ENCODE results near the gene ICAM3.

ICAM3 gene

DNA sequence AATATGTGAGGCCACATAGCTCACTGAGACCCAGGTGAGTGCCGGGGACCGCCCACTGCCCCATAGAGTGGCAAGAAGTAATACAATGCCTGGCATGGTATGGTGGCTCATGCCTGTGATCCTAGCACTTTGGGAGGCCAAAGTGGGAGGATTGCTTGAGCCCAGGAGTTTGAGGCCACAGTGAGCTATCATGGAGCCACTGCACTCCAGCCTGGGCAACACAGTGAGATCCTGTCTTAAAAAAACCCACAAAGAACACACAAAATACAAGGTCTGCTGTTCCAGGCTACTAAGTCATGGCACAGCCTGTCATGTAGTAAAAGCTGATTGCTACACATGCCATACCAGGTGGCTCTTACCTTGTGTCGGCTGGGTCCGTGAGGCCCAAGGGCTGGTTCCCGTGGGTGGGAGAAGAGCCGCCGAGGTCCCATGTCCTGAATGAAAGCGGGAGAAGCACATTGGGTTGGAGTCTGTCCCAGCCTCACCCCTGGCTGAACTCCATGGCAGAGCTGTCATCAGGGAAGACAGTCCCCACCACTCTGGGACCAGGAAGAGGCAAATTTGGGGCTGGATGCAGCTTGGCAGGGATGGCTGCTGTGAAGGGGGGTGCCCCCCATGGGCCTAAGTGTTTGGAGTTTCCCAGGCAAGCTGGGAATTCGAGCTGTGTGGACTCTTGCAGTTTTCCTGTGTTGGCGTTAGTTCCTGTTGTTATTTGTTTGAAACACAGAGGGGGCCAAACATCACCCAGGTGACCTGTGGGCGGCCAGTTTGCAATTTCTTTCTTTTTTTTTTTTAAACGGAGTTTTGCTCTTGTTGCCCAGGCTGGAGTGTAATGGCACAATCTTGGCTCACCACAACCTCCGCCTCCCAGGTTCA is 20.4 kb downstream of the ICAM3 start:
- DNase-seq (ENCODE audit: low spot score): no peak

GRCh38 chr19:10317857-10318462 is 21.5 kb downstream of the ICAM3 start:
- DNase-seq (ENCODE audit: low spot score): no peak

GRCh38 chr19:10317045-10317856 is 22.2 kb downstream of the ICAM3 start:
- DNase-seq (ENCODE audit: low spot score): no peak

- no peak for DNase-seq (ENCODE audit: low spot score)
Measured at GRCh38 chr19:10316229-10317044, 23.0 kb downstream of the ICAM3 start.

GRCh38 chr19:10315335-10316214 is 23.8 kb downstream of the ICAM3 start, which contains the start of gene FDX2:
Gene FDX2, minus strand, starts transcription at chr19:10316015. Its CDS starts 19 bp downstream, at chr19:10315996.
- DNase-seq (ENCODE audit: low spot score): peak; percentile 82

- no peak for DNase-seq (ENCODE audit: low spot score)
Measured at GRCh38 chr19:10309423-10309822, 30.0 kb downstream of the ICAM3 start, which contains the start of gene ZGLP1. Gene ZGLP1, minus strand, starts transcription at chr19:10309815.

- DNase-seq (ENCODE audit: low spot score): no peak
Measured at GRCh38 chr19:10306327-10306726, 33.1 kb downstream of the ICAM3 start.

- DNase-seq (ENCODE audit: low spot score): peak; percentile 62
Measured at GRCh38 chr19:10305139-10305806, 34.2 kb downstream of the ICAM3 start.

GRCh38 chr19:10299545-10300458 is 39.6 kb downstream of the ICAM3 start:
- no peak for DNase-seq (ENCODE audit: low spot score)

GRCh38 chr19:10295847-10296591 is 43.4 kb downstream of the ICAM3 start:
- no peak for DNase-seq (ENCODE audit: low spot score)

GRCh38 chr19:10295305-10295846 is 44.0 kb downstream of the ICAM3 start:
- DNase-seq (ENCODE audit: low spot score): no peak

DNA sequence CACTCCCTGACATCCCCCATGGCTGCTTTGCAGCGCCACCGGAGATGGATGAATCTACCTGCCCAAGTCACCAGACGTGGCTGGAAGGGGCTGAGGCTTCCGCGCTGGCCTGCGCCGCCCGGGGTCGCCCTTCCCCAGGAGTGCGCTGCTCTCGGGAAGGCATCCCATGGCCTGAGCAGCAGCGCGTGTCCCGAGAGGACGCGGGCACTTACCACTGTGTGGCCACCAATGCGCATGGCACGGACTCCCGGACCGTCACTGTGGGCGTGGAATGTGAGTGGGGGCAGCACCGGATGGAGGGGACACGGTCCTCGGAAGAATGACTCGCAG is 45.1 kb downstream of the ICAM3 start:
- no peak for DNase-seq (ENCODE audit: low spot score)

- no peak for DNase-seq (ENCODE audit: low spot score)
Measured at GRCh38 chr19:10293637-10294367, 45.6 kb downstream of the ICAM3 start.

GRCh38 chr19:10292789-10293636 is 46.4 kb downstream of the ICAM3 start:
- DNase-seq (ENCODE audit: low spot score): no peak

DNA sequence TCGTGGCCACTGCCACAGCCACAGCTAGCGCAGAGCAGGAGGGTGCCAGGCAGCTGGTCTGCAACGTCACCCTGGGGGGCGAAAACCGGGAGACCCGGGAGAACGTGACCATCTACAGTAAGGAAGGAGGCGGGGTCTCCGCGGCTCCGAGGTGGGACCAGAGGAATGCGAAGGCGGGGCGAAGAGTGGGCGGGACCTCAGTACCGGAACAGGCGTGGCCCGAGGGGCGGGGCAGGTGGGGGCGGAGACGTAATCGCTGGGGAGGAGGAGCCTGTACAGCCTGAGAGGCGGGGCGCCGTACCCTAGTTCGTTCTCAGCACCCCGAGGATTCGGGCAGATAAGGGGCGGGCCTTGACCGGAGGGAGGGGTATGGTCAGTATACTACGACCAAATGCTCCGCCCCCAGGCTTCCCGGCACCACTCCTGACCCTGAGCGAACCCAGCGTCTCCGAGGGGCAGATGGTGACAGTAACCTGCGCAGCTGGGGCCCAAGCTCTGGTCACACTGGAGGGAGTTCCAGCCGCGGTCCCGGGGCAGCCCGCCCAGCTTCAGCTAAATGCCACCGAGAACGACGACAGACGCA is 47.1 kb downstream of the ICAM3 start:
- DNase-seq (ENCODE audit: low spot score): no peak

Measured in RKO (cell line).